Small intestine (tissue), 7 donors: ENCODE data around the gene FKBP10. TPM values are rescaled to one million over a fixed set of nuclear protein-coding genes. Genes with fewer than 3 reads are reported as not detected.

Source experiments
- DNase-seq, 2 donors: peaks; one replicate each; pipeline versions ENCODE4 v3.0.0 to v3.0.0-alpha.2; 2013
- FAIRE-seq: peaks from 2 replicates; lab custom pipeline; 2012; peaks lifted over from hg19 to GRCh38; lab: Jason Lieb, UNC
- H3K27ac ChIP-seq, 3 donors: one replicate each; pipeline ENCODE4 v1.5.1; 2013; ENCODE audit warnings: low read length in 2 of 3, mild to moderate bottlenecking in 2 of 3, control low read depth in 1 of 3, inconsistent platforms in 1 of 3, low read depth in 1 of 3, moderate library complexity in 1 of 3
- H3K27me3 ChIP-seq, 3 donors: one replicate each; pipeline ENCODE4 v1.6.1; 2013; ENCODE audit warnings: low read length in 3 of 3, inconsistent platforms in 1 of 3; ENCODE audit not compliant: control insufficient read depth in 3 of 3, insufficient read depth in 3 of 3
- H3K36me3 ChIP-seq, 3 donors: one replicate each; pipeline ENCODE4 v1.6.1; 2013; ENCODE audit warnings: low read length in 3 of 3, inconsistent platforms in 1 of 3, low read depth in 1 of 3, mild to moderate bottlenecking in 1 of 3, moderate library complexity in 1 of 3; ENCODE audit not compliant: control insufficient read depth in 3 of 3, insufficient read depth in 2 of 3
- H3K4me1 ChIP-seq, 3 donors: one replicate each; pipeline ENCODE4 v1.6.1; 2013; ENCODE audit warnings: low read length in 2 of 3, inconsistent platforms in 1 of 3, low read depth in 1 of 3, mild to moderate bottlenecking in 1 of 3, moderate library complexity in 1 of 3; ENCODE audit not compliant: control insufficient read depth in 3 of 3, insufficient read depth in 2 of 3
- H3K4me3 ChIP-seq, 3 donors: one replicate each; pipeline ENCODE4 v1.5.1; 2013; ENCODE audit warnings: low read length in 3 of 3, control low read depth in 1 of 3, inconsistent platforms in 1 of 3, low read depth in 1 of 3, mild to moderate bottlenecking in 1 of 3, moderate library complexity in 1 of 3
- H3K9me3 ChIP-seq, 2 donors: one replicate each; pipeline ENCODE4 v1.6.1; 2013; ENCODE audit warnings: low read depth in 1 of 2, low read length in 1 of 2; ENCODE audit not compliant: control insufficient read depth in 2 of 2, insufficient read depth in 1 of 2
- WGBS, 3 donors: extraction: QIAGEN DNeasy Blood & Tissue Kit; methylation state at CpG; one replicate each; pipeline ENCODE4 v1.1.7; 2013; 5-methylcytosine and 5-hydroxymethylcytosine counted together
- polyA plus RNA-seq, 4 donors: library from polyadenylated mRNA; stranded (reverse) in 3 of 4; unstranded in 1 of 4; fragments of 200-250 nt in 3 of 4; fragments of 120-200 nt in 1 of 4; gene quantifications; one replicate each; pipeline versions ENCODE4 v1.2.1 to v1.2.3, GENCODE V29; 2013
- donor health status: healthy with polysubstance abuse.
- donor health status: control.
- donor health status: control.
- donor health status: Bipolar disorder and iron deficiency.
- donor health status: healthy.

The FKBP10 gene
- polyA plus RNA-seq, 4 donors, result 0.67 to 39.7 (median 8.7) TPM

GRCh38 chr17:41769985-41770384 is 42.8 kb upstream of the FKBP10 start:
- Histone ChIP-seq H3K4me3 (no peak overlapping the region), H3K27ac (no peak overlapping the region), H3K9me3 (no peaks in the 10 kb centered on the region), H3K4me1 (peaks cover 0 to 37% (median 4%) of the 10 kb centered on the region in 3 donors), H3K27me3 (no peaks in the 10 kb centered on the region), H3K36me3 (peaks cover 9 to 91% (median 26%) of the 10 kb centered on the region in 3 donors)
- FAIRE-seq, result no peak
- no peak for DNase-seq
- WGBS, 3 donors, result 55 to 78% (median 60%) methylated on average over 3 of the region's 3 CpGs

- FAIRE-seq, result no peak
- Histone ChIP-seq H3K27ac (peak overlapping the region; percentile 84 to 99 (median 95)), H3K27me3 (no peaks in the 10 kb centered on the region), H3K9me3 (no peaks in the 10 kb centered on the region), H3K36me3 (peaks cover 6 to 93% (median 20%) of the 10 kb centered on the region in 3 donors), H3K4me1 (peaks cover 0 to 52% (median 9%) of the 10 kb centered on the region in 3 donors), H3K4me3 (no peak overlapping the region)
- DNase-seq, result no peak
- 62 to 74% (median 62%) methylated on average over 17 of the region's 17 CpGs for WGBS, 3 donors
Observed at GRCh38 chr17:41771389-41772206, 41.2 kb upstream of the FKBP10 start.

- FAIRE-seq, result no peak
- Histone ChIP-seq H3K27ac (peak overlapping the region; percentile 84 to 99 (median 95)), H3K4me3 (peak overlapping the region in 1 of 3 donors; percentile 14), H3K9me3 (no peaks in the 10 kb centered on the region), H3K4me1 (peaks cover 0 to 57% (median 11%) of the 10 kb centered on the region in 3 donors), H3K36me3 (peaks cover 6 to 95% (median 20%) of the 10 kb centered on the region in 3 donors), H3K27me3 (no peaks in the 10 kb centered on the region)
- peak; percentile 91 to 92 for DNase-seq
- 19 to 65% (median 36%) methylated on average over 4 of the region's 4 CpGs for WGBS, 3 donors
Observed at GRCh38 chr17:41772218-41772585, 40.6 kb upstream of the FKBP10 start.

GRCh38 chr17:41772586-41773189 is 40.1 kb upstream of the FKBP10 start:
- no peaks in the 10 kb centered on the region for H3K27me3 ChIP-seq
- H3K9me3 ChIP-seq, result no peaks in the 10 kb centered on the region
- FAIRE-seq, result no peak
- peaks cover 0 to 62% (median 12%) of the 10 kb centered on the region in 3 donors for H3K4me1 ChIP-seq
- H3K36me3 ChIP-seq, result peaks cover 6 to 95% (median 20%) of the 10 kb centered on the region in 3 donors
- DNase-seq, result peak; percentile 83 to 85
- H3K4me3 ChIP-seq, result peak overlapping the region in 1 of 3 donors; percentile 14
- 22 to 65% (median 33%) methylated on average over 18 to 19 of the region's 19 CpGs for WGBS, 3 donors
- H3K27ac ChIP-seq, result peak overlapping the region; percentile 84 to 99 (median 95)

GRCh38 chr17:41773190-41773588 is 39.6 kb upstream of the FKBP10 start:
- Histone ChIP-seq H3K9me3 (no peaks in the 10 kb centered on the region), H3K36me3 (peaks cover 6 to 96% (median 20%) of the 10 kb centered on the region in 3 donors), H3K27ac (peak overlapping the region; percentile 87 to 99 (median 95)), H3K4me1 (peaks cover 0 to 67% (median 12%) of the 10 kb centered on the region in 3 donors), H3K27me3 (no peaks in the 10 kb centered on the region), H3K4me3 (peak overlapping the region in 1 of 3 donors; percentile 16)
- WGBS, 3 donors, result 11 to 29% (median 22%) methylated on average over 12 of the region's 12 CpGs
- FAIRE-seq, result no peak
- DNase-seq, result peak; percentile 96 to 99

GRCh38 chr17:41773731-41774193 is 39.0 kb upstream of the FKBP10 start:
- Histone ChIP-seq H3K27ac (peak overlapping the region; percentile 87 to 99 (median 95)), H3K27me3 (no peaks in the 10 kb centered on the region), H3K9me3 (no peaks in the 10 kb centered on the region), H3K4me3 (peak overlapping the region in 1 of 3 donors; percentile 16), H3K36me3 (peaks cover 4 to 91% (median 17%) of the 10 kb centered on the region in 3 donors), H3K4me1 (peaks cover 0 to 68% (median 12%) of the 10 kb centered on the region in 3 donors)
- FAIRE-seq (no peak), DNase-seq (peak in 1 of 2 donors; percentile 54)
- WGBS, 3 donors, result 30 to 47% (median 38%) methylated on average over 8 of the region's 8 CpGs

GRCh38 chr17:41775394-41776226 is 37.2 kb upstream of the FKBP10 start:
- Histone ChIP-seq H3K27me3 (no peaks in the 10 kb centered on the region), H3K27ac (peak overlapping the region; percentile 71 to 99 (median 84)), H3K4me3 (no peak overlapping the region), H3K9me3 (no peaks in the 10 kb centered on the region), H3K4me1 (peaks cover 0 to 74% (median 12%) of the 10 kb centered on the region in 3 donors), H3K36me3 (peaks cover 0 to 83% (median 6%) of the 10 kb centered on the region in 3 donors)
- DNase-seq (peak; percentile 48 to 72), FAIRE-seq (no peak)
- 39 to 57% (median 51%) methylated on average over 12 of the region's 12 CpGs for WGBS, 3 donors
